AG04449 (cell line): Measurements from ENCODE around the gene MPG.

Experiments used
- CTCF ChIA-PET: fragments of 350-600 bp; formaldehyde crosslinking; extraction: SDS; loops from one replicate; lab custom pipeline; 2021; ENCODE audit warnings: antibody characterized with exemption; lab: Yijun Ruan, JAX
- POLR2A ChIA-PET: fragments of 400-600, 350-600 bp; formaldehyde crosslinking; extraction: SDS; loops from one replicate; lab custom pipeline; 2020; ENCODE audit warnings: antibody characterized with exemption, inconsistent platforms; lab: Yijun Ruan, JAX
- DNase-seq: peaks from one replicate; pipeline ENCODE4 v3.0.0-alpha.2; 2010; ENCODE audit warnings: low read depth, low spot score
- H3K4me3 ChIP-seq: 2 replicates; pipeline ENCODE4 v1.5.1; 2011; ENCODE audit warnings: low read depth, mild to moderate bottlenecking, control low read depth, low read length
- CTCF ChIP-seq: IDR thresholded peaks from one replicate; pipeline ENCODE4 v1.5.1; 2011; ENCODE audit warnings: mild to moderate bottlenecking, moderate library complexity, low read length, control low read depth, inconsistent platforms; ENCODE audit not compliant: insufficient read depth; ENCODE audit errors: missing control alignments

The MPG gene

DNA sequence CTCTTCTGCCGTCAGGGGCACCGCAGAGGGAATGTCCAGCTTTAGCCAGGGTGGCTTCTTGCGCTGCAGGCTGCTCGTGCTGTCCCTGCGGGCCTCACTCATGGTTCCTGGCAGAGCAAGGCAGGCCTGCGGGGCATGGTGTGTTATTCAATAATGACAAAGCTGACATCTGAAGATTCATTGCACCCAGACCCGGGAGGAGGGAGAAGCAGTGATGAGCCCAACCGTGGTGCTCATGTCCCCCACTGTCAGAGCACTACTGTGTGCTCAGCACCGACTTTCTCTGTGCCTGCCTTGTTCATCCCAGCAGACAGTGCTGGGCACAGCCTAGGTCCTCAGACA, 13.1 kb upstream of the MPG start:
- ChIA-PET POLR2A (no interaction called here), CTCF (interaction anchor here (0.8 to 25.1 kb wide), 15 partner anchors 9 to 297 kb away, joined by 3 to 728 read pairs (median 10); partner anchors contain the start of genes HBM, HBQ1, MPG and POLR3K)
- no peak overlapping the region for H3K4me3 ChIP-seq
- DNase-seq = no peak
- TF ChIP-seq CTCF = no peak

- DNase-seq = no peak
- TF ChIP-seq CTCF = peak; percentile 96
- ChIA-PET CTCF (interaction anchor here (0.9 to 25.1 kb wide), 21 partner anchors 8 to 296 kb away, joined by 3 to 728 read pairs (median 6); partner anchors contain the start of genes HBM, HBQ1, MPG and POLR3K), POLR2A (interaction anchor here (1.3 to 1.8 kb wide), 2 partner anchors 19 to 31 kb away, joined by 6 read pairs; no protein-coding TSS in a partner anchor)
- H3K4me3 ChIP-seq = no peak overlapping the region
Measured at GRCh38 chr16:65745-66144, 12.3 kb upstream of the MPG start.

- no peak for TF ChIP-seq CTCF
- CTCF ChIA-PET = interaction anchor here (0.9 to 25.1 kb wide), 19 partner anchors 9 to 295 kb away, joined by 3 to 728 read pairs (median 6); partner anchors contain the start of genes HBM, HBQ1, MPG and POLR3K
- H3K4me3 ChIP-seq = no peak overlapping the region
- POLR2A ChIA-PET = interaction anchor here (1.0 to 1.8 kb wide), 3 partner anchors 19 to 30 kb away, joined by 3 to 6 read pairs (median 6); no protein-coding TSS in a partner anchor
- DNase-seq = no peak
Measured at GRCh38 chr16:66309-67182, 11.5 kb upstream of the MPG start.

DNA sequence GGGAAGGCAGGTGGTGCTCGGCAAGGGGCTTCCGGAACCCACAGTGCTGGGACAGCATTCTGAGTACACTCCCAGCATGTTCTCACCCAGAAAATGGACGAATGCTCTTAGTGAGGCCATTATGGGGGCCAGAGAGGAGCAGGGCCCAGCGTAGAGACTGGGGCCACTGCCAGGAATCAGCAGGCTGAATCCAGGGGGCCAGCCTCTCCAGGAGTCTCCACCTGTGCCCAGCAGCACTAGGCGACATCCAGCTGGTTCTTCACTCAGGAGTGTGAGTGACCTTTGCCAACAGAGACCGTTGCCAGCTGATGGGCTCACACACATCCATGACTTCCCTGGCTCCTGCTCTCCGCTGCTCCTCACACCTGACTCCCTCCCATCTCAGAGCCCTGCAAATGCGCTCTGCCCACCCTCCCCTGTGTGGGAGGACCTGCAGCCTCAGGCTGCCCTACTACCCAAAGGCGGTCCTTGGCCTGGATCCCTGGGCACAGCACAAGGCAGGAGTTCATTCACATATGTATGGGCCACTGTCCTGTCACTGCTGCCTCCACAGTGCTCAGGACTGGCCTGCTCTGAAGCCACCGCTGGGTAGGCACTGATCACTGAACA, 10.7 kb upstream of the MPG start:
- H3K4me3 ChIP-seq = no peak overlapping the region
- TF ChIP-seq CTCF = no peak
- POLR2A ChIA-PET = no interaction called here
- DNase-seq = no peak
- CTCF ChIA-PET = interaction anchor here (2.5 to 25.1 kb wide), 4 partner anchors 10 to 113 kb away, joined by 8 to 728 read pairs (median 50); partner anchors contain the start of gene HBQ1

- no peak overlapping the region for H3K4me3 ChIP-seq
- TF ChIP-seq CTCF = no peak
- POLR2A ChIA-PET = interaction anchor here (1.5 kb wide), 1 partner anchor 15 kb away, joined by 4 read pairs; the partner anchor contains the start of genes POLR3K and SNRNP25
- DNase-seq = no peak
- CTCF ChIA-PET = interaction anchor here (1.0 to 25.1 kb wide), 7 partner anchors 9 to 294 kb away, joined by 3 to 728 read pairs (median 8); partner anchors contain the start of gene HBQ1
Measured at GRCh38 chr16:67884-68789, 9.9 kb upstream of the MPG start.
